Ovary (tissue), 3 donors: ENCODE data around the gene XPO6.

Experiments
- POLR2A ChIP-seq: fragments of 450-650 bp; IDR thresholded peaks from one replicate; pipeline ENCODE4 v1.6.1; 2017; ENCODE audit warnings: antibody characterized with exemption, mild to moderate bottlenecking, moderate library complexity
- TF ChIP-seq, protein P1 (sequence below), 3 donors: fragments of 450-650 bp in 2 of 3; fragments of 200-600 bp in 1 of 3; IDR thresholded peaks; one replicate each; pipeline versions ENCODE4 v1.5.1 to v1.8.0; 2016 to 2022; ENCODE audit warnings: antibody characterized with exemption in 3 of 3, mild to moderate bottlenecking in 1 of 3
- donor health status: DM: no; HTN: no; CAD: no.

GRCh38 chr16:28089992-28090365 is 121.8 kb downstream of the XPO6 start:
- TF ChIP-seq, protein P1, sequence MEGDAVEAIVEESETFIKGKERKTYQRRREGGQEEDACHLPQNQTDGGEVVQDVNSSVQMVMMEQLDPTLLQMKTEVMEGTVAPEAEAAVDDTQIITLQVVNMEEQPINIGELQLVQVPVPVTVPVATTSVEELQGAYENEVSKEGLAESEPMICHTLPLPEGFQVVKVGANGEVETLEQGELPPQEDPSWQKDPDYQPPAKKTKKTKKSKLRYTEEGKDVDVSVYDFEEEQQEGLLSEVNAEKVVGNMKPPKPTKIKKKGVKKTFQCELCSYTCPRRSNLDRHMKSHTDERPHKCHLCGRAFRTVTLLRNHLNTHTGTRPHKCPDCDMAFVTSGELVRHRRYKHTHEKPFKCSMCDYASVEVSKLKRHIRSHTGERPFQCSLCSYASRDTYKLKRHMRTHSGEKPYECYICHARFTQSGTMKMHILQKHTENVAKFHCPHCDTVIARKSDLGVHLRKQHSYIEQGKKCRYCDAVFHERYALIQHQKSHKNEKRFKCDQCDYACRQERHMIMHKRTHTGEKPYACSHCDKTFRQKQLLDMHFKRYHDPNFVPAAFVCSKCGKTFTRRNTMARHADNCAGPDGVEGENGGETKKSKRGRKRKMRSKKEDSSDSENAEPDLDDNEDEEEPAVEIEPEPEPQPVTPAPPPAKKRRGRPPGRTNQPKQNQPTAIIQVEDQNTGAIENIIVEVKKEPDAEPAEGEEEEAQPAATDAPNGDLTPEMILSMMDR (IDR thresholded peaks at IDR 0.05) = no peak
- TF ChIP-seq POLR2A = no peak
